ENCODE measurements around the gene CTNNA2.

Gene CTNNA2

GRCh38 chr2:79860228-79861058 is 347.6 kb downstream of the CTNNA2 start:
- no peak overlapping the region for H3K4me3 ChIP-seq (ENCODE audit: low read depth, low read length)
- TF ChIP-seq CTCF (IDR thresholded peaks at IDR 0.05; ENCODE audit: control insufficient read depth, extremely low read depth, insufficient read depth) = peak; percentile 84
- DNase-seq (ENCODE audit: low read depth) = no peak

DNA sequence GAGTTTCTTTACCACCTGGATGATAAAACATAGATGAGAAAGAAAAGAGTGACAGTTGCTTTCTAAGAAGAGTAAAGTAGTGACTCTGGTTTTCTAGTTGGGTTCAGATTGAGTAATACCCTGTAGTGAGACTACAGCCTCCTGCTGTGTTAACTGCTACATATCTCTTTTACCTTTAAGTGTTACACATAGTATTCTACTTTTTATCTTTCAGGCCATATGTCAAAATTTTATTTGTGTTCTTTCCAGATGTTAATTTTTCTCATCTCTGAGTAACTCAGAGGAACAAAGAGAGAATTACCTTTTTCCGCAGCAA is 348.2 kb downstream of the CTNNA2 start:
- no peak for TF ChIP-seq CTCF (IDR thresholded peaks at IDR 0.05; ENCODE audit: control insufficient read depth, extremely low read depth, insufficient read depth)
- H3K4me3 ChIP-seq (ENCODE audit: low read depth, low read length) = no peak overlapping the region
- DNase-seq (ENCODE audit: low read depth) = no peak

GRCh38 chr2:79862756-79863155 is 349.9 kb downstream of the CTNNA2 start:
- TF ChIP-seq CTCF (IDR thresholded peaks at IDR 0.05; ENCODE audit: control insufficient read depth, extremely low read depth, insufficient read depth) = no peak
- H3K4me3 ChIP-seq (ENCODE audit: low read depth, low read length) = no peak overlapping the region
- no peak for DNase-seq (ENCODE audit: low read depth)

GRCh38 chr2:79872656-79873055 is 359.8 kb downstream of the CTNNA2 start:
- H3K4me3 ChIP-seq (ENCODE audit: low read depth, low read length) = no peak overlapping the region
- no peak for TF ChIP-seq CTCF (IDR thresholded peaks at IDR 0.05; ENCODE audit: control insufficient read depth, extremely low read depth, insufficient read depth)
- DNase-seq (ENCODE audit: low read depth) = no peak

DNA sequence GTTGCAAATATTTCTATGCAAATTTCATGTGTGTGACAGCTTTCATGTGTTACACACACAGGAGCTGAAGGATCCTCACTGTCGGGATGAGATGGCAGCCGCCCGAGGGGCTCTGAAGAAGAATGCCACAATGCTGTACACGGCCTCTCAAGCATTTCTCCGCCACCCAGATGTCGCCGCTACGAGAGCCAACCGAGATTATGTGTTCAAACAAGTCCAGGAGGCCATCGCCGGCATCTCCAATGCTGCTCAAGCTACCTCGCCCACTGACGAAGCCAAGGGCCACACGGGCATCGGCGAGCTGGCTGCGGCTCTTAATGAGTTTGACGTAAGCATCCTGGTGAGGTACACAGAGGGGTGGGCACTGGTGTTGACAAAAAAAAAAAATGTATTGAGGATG is 361.2 kb downstream of the CTNNA2 start:
- H3K4me3 ChIP-seq (ENCODE audit: low read depth, low read length) = no peak overlapping the region
- DNase-seq (ENCODE audit: low read depth) = no peak
- no peak for TF ChIP-seq CTCF (IDR thresholded peaks at IDR 0.05; ENCODE audit: control insufficient read depth, extremely low read depth, insufficient read depth)

- TF ChIP-seq CTCF (IDR thresholded peaks at IDR 0.05; ENCODE audit: control insufficient read depth, extremely low read depth, insufficient read depth) = peak; percentile 70
- DNase-seq (ENCODE audit: low read depth) = no peak
- H3K4me3 ChIP-seq (ENCODE audit: low read depth, low read length) = no peak overlapping the region
Observed at GRCh38 chr2:79876430-79876829, 363.6 kb downstream of the CTNNA2 start.

- DNase-seq (ENCODE audit: low read depth) = no peak
- H3K4me3 ChIP-seq (ENCODE audit: low read depth, low read length) = no peak overlapping the region
- TF ChIP-seq CTCF (IDR thresholded peaks at IDR 0.05; ENCODE audit: control insufficient read depth, extremely low read depth, insufficient read depth) = no peak
Observed at GRCh38 chr2:79882548-79882947, 369.7 kb downstream of the CTNNA2 start.

All from LNCaP clone FGC (cell line).